B cell (primary cell): ENCODE data around the gene ESRRA. TPM values are rescaled to one million over a fixed set of nuclear protein-coding genes. Genes with fewer than 3 reads are reported as not detected.

Source experiments
- ATAC-seq: fragments of 200-7000 bp; cut with Tn5 transposase; one replicate; pipeline ENCODE4 v1.10.0; 2021; ENCODE audit warnings: low read depth, mild to moderate bottlenecking, moderate number of reproducible peaks, moderate library complexity
- CTCF ChIA-PET: fragments of 350-600 bp; sonication (Branson Sonifier 250); formaldehyde crosslinking; loops from one replicate; lab custom pipeline; 2021; ENCODE audit warnings: antibody characterized with exemption, inconsistent platforms; lab: Charles Lee
- POLR2A ChIA-PET: fragments of 350-600 bp; sonication (Branson Sonifier 250); formaldehyde crosslinking; loops from one replicate; lab custom pipeline; 2021; ENCODE audit warnings: antibody characterized with exemption; lab: Charles Lee
- DNase-seq: peaks from one replicate; pipeline ENCODE4 v3.0.0; 2013
- H2AFZ ChIP-seq: 2 replicates; pipeline ENCODE4 v1.6.1; 2012; ENCODE audit warnings: mild to moderate bottlenecking, low read depth, low read length; ENCODE audit not compliant: insufficient read depth, poor library complexity, severe bottlenecking
- H3K27ac ChIP-seq, 2 donors: 1 replicate in 1 of 2; 2 replicates in 1 of 2; pipeline ENCODE4 v1.5.1; 2012 to 2013; ENCODE audit warnings: low read length in 2 of 2, mild to moderate bottlenecking in 2 of 2, moderate library complexity in 1 of 2
- H3K27me3 ChIP-seq, 4 experiments: fragments of 200-600 bp in 1 of 4; sonication (generic) in 1 of 4; replicated peaks in 1 of 4; 1 replicate in 2 of 4; 2 replicates in 2 of 4; pipeline versions ENCODE4 v1.6.1 to v1.7.0; 2013 to 2016; ENCODE audit warnings: low read length in 3 of 4, mild to moderate bottlenecking in 2 of 4, mixed read lengths in 1 of 4, moderate library complexity in 1 of 4; ENCODE audit not compliant: insufficient read depth in 4 of 4, control insufficient read depth in 3 of 4; ENCODE audit errors: control extremely low read depth in 1 of 4
- H3K36me3 ChIP-seq, 2 experiments: replicated peaks in 1 of 2; 1 replicate in 1 of 2; 2 replicates in 1 of 2; pipeline versions ENCODE4 v1.6.1 to v1.7.1; 2013; ENCODE audit warnings: low read length in 1 of 2; ENCODE audit not compliant: insufficient read depth in 2 of 2, control insufficient read depth in 1 of 2; ENCODE audit errors: control extremely low read depth in 1 of 2, extremely low read depth in 1 of 2
- H3K4me1 ChIP-seq, 2 donors: fragments of 200-600 bp in 1 of 2; sonication (generic) in 1 of 2; 1 replicate in 1 of 2; 2 replicates in 1 of 2; pipeline versions ENCODE4 v1.5.1 to v1.6.1; 2013 to 2017; ENCODE audit warnings: low read length in 2 of 2; ENCODE audit not compliant: control insufficient read depth in 2 of 2, insufficient read depth in 2 of 2
- H3K4me2 ChIP-seq: replicated peaks from 2 replicates; pipeline ENCODE3; 2012; ENCODE audit warnings: mild to moderate bottlenecking, low read depth, low read length; ENCODE audit not compliant: poor library complexity, severe bottlenecking
- H3K4me3 ChIP-seq, 5 experiments: fragments of 200-600 bp in 1 of 5; sonication (generic) in 1 of 5; 1 replicate in 3 of 5; 2 replicates in 2 of 5; pipeline versions ENCODE4 v1.5.1 to v1.7.0; 2011 to 2016; ENCODE audit warnings: low read length in 4 of 5, mild to moderate bottlenecking in 4 of 5, low read depth in 2 of 5, control low read depth in 1 of 5, moderate library complexity in 1 of 5; ENCODE audit not compliant: insufficient read depth in 1 of 5; ENCODE audit errors: control extremely low read depth in 1 of 5, extremely low read depth in 1 of 5
- H3K79me2 ChIP-seq: fragments of 200-600 bp; sonication (generic); one replicate; pipeline ENCODE4 v1.6.0; 2016; ENCODE audit warnings: low read length; ENCODE audit not compliant: control insufficient read depth, insufficient read depth
- H3K9ac ChIP-seq: fragments of 200-600 bp; sonication (generic); 2 replicates; pipeline ENCODE4 v1.6.1; 2017; ENCODE audit warnings: mild to moderate bottlenecking, low read length, moderate library complexity
- H3K9me3 ChIP-seq, 3 donors: one replicate each; pipeline versions ENCODE4 v1.6.1 to v1.7.1; 2013; ENCODE audit warnings: low read length in 2 of 3; ENCODE audit not compliant: control insufficient read depth in 2 of 3, insufficient read depth in 1 of 3; ENCODE audit errors: control extremely low read depth in 1 of 3
- H4K20me1 ChIP-seq: 2 replicates; pipeline ENCODE4 v1.6.0; 2012; ENCODE audit warnings: mild to moderate bottlenecking, low read length; ENCODE audit not compliant: insufficient read depth, control insufficient read depth, poor library complexity, severe bottlenecking
- H3K27ac Mint-ChIP-seq: one replicate; pipeline ENCODE4 v1.8.0; 2021; ENCODE audit warnings: mixed read lengths
- H3K27me3 Mint-ChIP-seq: one replicate; pipeline ENCODE4 v1.8.0; 2021; ENCODE audit warnings: mixed read lengths
- H3K4me1 Mint-ChIP-seq: one replicate; pipeline ENCODE4 v1.8.0; 2021; ENCODE audit warnings: mixed read lengths
- H3K4me3 Mint-ChIP-seq: one replicate; pipeline ENCODE4 v1.8.0; 2021; ENCODE audit warnings: mixed read lengths
- H3K9me3 Mint-ChIP-seq: one replicate; pipeline ENCODE4 v1.8.0; 2022; ENCODE audit warnings: mixed read lengths; ENCODE audit not compliant: insufficient read depth
- CTCF ChIP-seq: fragments of 200-600 bp; IDR thresholded peaks from one replicate; pipeline ENCODE4 v1.8.0; 2022; ENCODE audit warnings: antibody characterized with exemption, mild to moderate bottlenecking
- EZH2 ChIP-seq: IDR thresholded peaks from 2 replicates; pipeline ENCODE4 v1.6.1; 2012; ENCODE audit warnings: borderline replicate concordance, low read depth, mild to moderate bottlenecking, moderate library complexity, low read length; ENCODE audit not compliant: insufficient read depth, poor library complexity, severe bottlenecking
- WGBS: methylation state at CpG from one replicate; pipeline ENCODE4 v1.1.5; 2013; ENCODE audit warnings: missing lambda C conversion rate; ENCODE audit not compliant: insufficient coverage; 5-methylcytosine and 5-hydroxymethylcytosine counted together
- intact Hi-C: fragments of 100-400 bp; cut with micrococcal nuclease; formaldehyde crosslinking; loops from one replicate; pipeline ENCODE4 v1.10.0; 2022
- polyA plus RNA-seq: library from polyadenylated mRNA; depleted of rRNA; stranded (reverse); fragments of >200 nt; gene quantifications from 2 replicates; pipeline ENCODE4 v1.2.3, GENCODE V29; 2012
- total RNA-seq, 2 donors: library from RNA; stranded (reverse); fragments of 120-200 nt in 1 of 2; gene quantifications; 1 replicate in 1 of 2; 2 replicates in 1 of 2; pipeline versions ENCODE4 v1.2.3 to v1.2.4, GENCODE V29; 2013 to 2022

The ESRRA gene
- total and polyA plus RNA-seq, 2 donors (not counting 1 experiment from before 2014, with no cell fraction given) = 16.3 to 39.6 TPM

- Histone ChIP-seq H3K9ac (no peak overlapping the region), H3K79me2 (no peaks in the 10 kb centered on the region), H3K27me3 (peaks cover 0 to 91% (median 63%) of the 10 kb centered on the region in 4 experiments), H2AFZ (no peak overlapping the region), H3K36me3 (no peaks in the 10 kb centered on the region), H3K9me3 (peaks cover 0 to 31% (median 0%) of the 10 kb centered on the region in 3 donors), H4K20me1 (peaks cover 20% of the 10 kb centered on the region), H3K4me3 (no peak overlapping the region), H3K27ac (no peak overlapping the region), H3K4me2 (no peak overlapping the region), H3K4me1 (peaks cover 27 to 41% of the 10 kb centered on the region in 2 donors)
- Mint-ChIP-seq H3K4me3 (no peak overlapping the region), H3K9me3 (no peaks in the 10 kb centered on the region), H3K27ac (no peak overlapping the region), H3K27me3 (peaks cover 58% of the 10 kb centered on the region), H3K4me1 (peaks cover 24% of the 10 kb centered on the region)
- ATAC-seq (no peak), DNase-seq (no peak)
- WGBS = 14% methylated on average over 17 of the region's 18 CpGs
- POLR2A ChIA-PET = no interaction called here
- TF ChIP-seq CTCF (no peak), EZH2 (no peak)
- intact Hi-C loops = no loop called here
- CTCF ChIA-PET = interaction anchor here (1.7 kb wide), 1 partner anchor 93 kb away, joined by 5 read pairs; no protein-coding TSS in a partner anchor
Observed at GRCh38 chr11:64297699-64298358, 7.5 kb upstream of the ESRRA start.
